Astrocyte (in vitro differentiated cells and primary cell): ENCODE measurements around the gene TRPM3.

Experiments
- CTCF ChIP-seq: IDR thresholded peaks from 2 replicates; pipeline ENCODE4 v1.5.1; 2011; ENCODE audit warnings: low read depth, mild to moderate bottlenecking, inconsistent platforms, low read length, moderate library complexity; ENCODE audit not compliant: insufficient read depth
- EZH2 ChIP-seq: IDR thresholded peaks from 2 replicates; pipeline ENCODE4 v1.6.1; 2012; ENCODE audit warnings: mild to moderate bottlenecking, low read length, inconsistent platforms; ENCODE audit not compliant: insufficient read depth

- TF ChIP-seq CTCF = no peak
- no peak for TF ChIP-seq EZH2
Observed at GRCh38 chr9:71130521-71130920, 9.1 kb upstream of the TRPM3 start.
